H1 (cell line): Measurements from ENCODE around the gene CST6. TPM values are rescaled to one million over a fixed set of nuclear protein-coding genes. Genes with fewer than 3 reads are reported as not detected.

Experiments
- CTCF ChIA-PET: fragments of 300-600 bp; sonication (Branson Sonifier 250); formaldehyde crosslinking; loops from one replicate; lab custom pipeline; 2021; ENCODE audit not compliant: partially characterized antibody; lab: Charles Lee
- POLR2A ChIA-PET: fragments of 300-600 bp; sonication (Branson Sonifier 250); formaldehyde crosslinking; loops from one replicate; lab custom pipeline; 2021; ENCODE audit warnings: inconsistent platforms; ENCODE audit not compliant: partially characterized antibody; lab: Charles Lee
- DNase-seq, 2 experiments: peaks; one replicate each; pipeline versions ENCODE4 v3.0.0 to v3.0.0-alpha.2; 2010 to 2022; ENCODE audit warnings: low spot score in 2 of 2, low read depth in 1 of 2, mixed read lengths in 1 of 2
- FAIRE-seq: peaks from 2 replicates; lab custom pipeline; 2011; peaks lifted over from hg19 to GRCh38; lab: Jason Lieb, UNC
- H2AFZ ChIP-seq: 2 replicates; pipeline ENCODE4 v1.8.1; 2012; ENCODE audit warnings: low read length, inconsistent platforms
- H2AK5ac ChIP-seq: 2 replicates; pipeline ENCODE4 v1.6.1; 2013; ENCODE audit warnings: low read depth, low read length
- H2BK120ac ChIP-seq: replicated peaks from 2 replicates; pipeline ENCODE3; 2013; ENCODE audit warnings: low read depth, low read length, inconsistent platforms
- H2BK12ac ChIP-seq: 2 replicates; pipeline ENCODE4 v1.6.1; 2013; ENCODE audit warnings: low read depth, low read length
- H2BK15ac ChIP-seq: 2 replicates; pipeline ENCODE4 v1.6.1; 2013; ENCODE audit warnings: low read length
- H2BK20ac ChIP-seq: 2 replicates; pipeline ENCODE4 v1.6.1; 2013; ENCODE audit warnings: low read length
- H2BK5ac ChIP-seq: 2 replicates; pipeline ENCODE4 v1.6.1; 2013; ENCODE audit warnings: low read depth, low read length
- H3K14ac ChIP-seq: 2 replicates; pipeline ENCODE4 v1.6.1; 2013; ENCODE audit warnings: inconsistent platforms; ENCODE audit not compliant: insufficient read length
- H3K18ac ChIP-seq: 2 replicates; pipeline ENCODE4 v1.6.1; 2013; ENCODE audit warnings: low read length; ENCODE audit errors: extremely low read depth
- H3K23ac ChIP-seq: 2 replicates; pipeline ENCODE4 v1.6.1; 2013; ENCODE audit warnings: inconsistent platforms; ENCODE audit not compliant: insufficient read length
- H3K23me2 ChIP-seq: 2 replicates; pipeline ENCODE4 v1.6.1; 2013; ENCODE audit warnings: low read depth, low read length
- H3K27ac ChIP-seq: 2 replicates; pipeline ENCODE4 v1.6.1; 2011; ENCODE audit warnings: low read depth, low read length, inconsistent platforms
- H3K27me3 ChIP-seq, 4 experiments: replicated peaks in 1 of 4; 1 replicate in 1 of 4; 2 replicates in 3 of 4; pipeline versions ENCODE4 v1.6.1 to v1.8.1; 2011 to 2013; ENCODE audit warnings: low read length in 3 of 4, mild to moderate bottlenecking in 3 of 4, inconsistent platforms in 2 of 4, mixed read lengths in 2 of 4, moderate library complexity in 1 of 4; ENCODE audit not compliant: control insufficient read depth in 3 of 4, insufficient read depth in 3 of 4; ENCODE audit errors: extremely low read depth in 1 of 4
- H3K36me3 ChIP-seq, 4 experiments: 2 replicates each; pipeline versions ENCODE4 v1.6.1 to v1.8.1; 2011 to 2013; ENCODE audit warnings: mild to moderate bottlenecking in 4 of 4, low read length in 3 of 4, moderate library complexity in 2 of 4, control low read depth in 1 of 4, inconsistent platforms in 1 of 4; ENCODE audit not compliant: insufficient read depth in 4 of 4, control insufficient read depth in 2 of 4
- H3K4ac ChIP-seq: replicated peaks from 2 replicates; pipeline ENCODE3; 2013; ENCODE audit warnings: low read length, low read depth, mixed read lengths, inconsistent platforms; ENCODE audit not compliant: insufficient read length
- H3K4me1 ChIP-seq, 4 experiments: replicated peaks in 1 of 4; 1 replicate in 1 of 4; 2 replicates in 3 of 4; pipeline versions ENCODE4 v1.6.1 to v1.8.1; 2011 to 2013; ENCODE audit warnings: low read length in 3 of 4, inconsistent platforms in 2 of 4, mixed read lengths in 1 of 4; ENCODE audit not compliant: insufficient read depth in 4 of 4, control insufficient read depth in 3 of 4
- H3K4me2 ChIP-seq, 2 experiments: 2 replicates each; pipeline versions ENCODE4 v1.6.1 to v1.8.1; 2011 to 2013; ENCODE audit warnings: low read depth in 2 of 2, low read length in 2 of 2, control low read depth in 1 of 2, inconsistent platforms in 1 of 2, mild to moderate bottlenecking in 1 of 2; ENCODE audit not compliant: insufficient read depth in 1 of 2
- H3K4me3 ChIP-seq, 4 experiments: fragments of 200-600, 300-600 bp in 1 of 4; sonication (generic), shearing (Covaris generic), sonication (Bioruptor Twin) in 1 of 4; 2 replicates each; pipeline versions ENCODE4 v1.5.1 to v1.8.1; 2011 to 2016; ENCODE audit warnings: low read length in 4 of 4, low read depth in 3 of 4, control low read depth in 2 of 4, inconsistent platforms in 2 of 4, mild to moderate bottlenecking in 2 of 4, mixed read lengths in 1 of 4, moderate library complexity in 1 of 4; ENCODE audit not compliant: insufficient read depth in 2 of 4; ENCODE audit errors: extremely low read depth in 1 of 4
- H3K56ac ChIP-seq: replicated peaks from 2 replicates; pipeline ENCODE3; 2013; ENCODE audit warnings: low read depth, mild to moderate bottlenecking, mixed read lengths, low read length, inconsistent platforms; ENCODE audit not compliant: insufficient read length
- H3K79me1 ChIP-seq: 2 replicates; pipeline ENCODE4 v1.6.1; 2013; ENCODE audit warnings: low read depth, low read length, control low read depth
- H3K79me2 ChIP-seq, 2 experiments: 2 replicates each; pipeline versions ENCODE4 v1.6.1 to v1.8.1; 2012 to 2013; ENCODE audit warnings: low read length in 2 of 2, mild to moderate bottlenecking in 2 of 2, inconsistent platforms in 1 of 2; ENCODE audit not compliant: insufficient read depth in 2 of 2, control insufficient read depth in 1 of 2
- H3K9ac ChIP-seq, 4 experiments: replicated peaks in 1 of 4; 1 replicate in 1 of 4; 2 replicates in 3 of 4; pipeline versions ENCODE4 v1.6.1 to v1.8.1; 2011 to 2013; ENCODE audit warnings: low read depth in 3 of 4, low read length in 3 of 4, control low read depth in 2 of 4, mild to moderate bottlenecking in 2 of 4, moderate library complexity in 2 of 4, inconsistent platforms in 1 of 4; ENCODE audit errors: extremely low read depth in 1 of 4
- H3K9me3 ChIP-seq, 2 experiments: 2 replicates each; pipeline versions ENCODE4 v1.6.1 to v1.8.1; 2012 to 2013; ENCODE audit warnings: mild to moderate bottlenecking in 2 of 2, moderate library complexity in 2 of 2, control low read depth in 1 of 2, inconsistent platforms in 1 of 2, low read depth in 1 of 2, low read length in 1 of 2, mixed read lengths in 1 of 2; ENCODE audit not compliant: insufficient read depth in 2 of 2
- H4K20me1 ChIP-seq, 2 experiments: replicated peaks in 1 of 2; 2 replicates each; pipeline versions ENCODE3 to v1.8.1; 2011 to 2013; ENCODE audit warnings: inconsistent platforms in 2 of 2, low read length in 2 of 2, mild to moderate bottlenecking in 1 of 2; ENCODE audit not compliant: insufficient read depth in 2 of 2, control insufficient read depth in 1 of 2
- H4K5ac ChIP-seq: 2 replicates; pipeline ENCODE4 v1.6.1; 2013; ENCODE audit warnings: low read length, low read depth, mixed read lengths, inconsistent platforms; ENCODE audit not compliant: insufficient read length
- H4K8ac ChIP-seq: 2 replicates; pipeline ENCODE4 v1.8.0; 2013; ENCODE audit warnings: mild to moderate bottlenecking, moderate library complexity, low read length, inconsistent platforms; ENCODE audit not compliant: insufficient read depth; ENCODE audit errors: extremely low read depth
- H4K91ac ChIP-seq: replicated peaks from 2 replicates; pipeline ENCODE3; 2013; ENCODE audit warnings: low read length, mixed read lengths, inconsistent platforms; ENCODE audit not compliant: insufficient read length
- CBX5 ChIP-seq: fragments of 300-800, 300-1000 bp; sonication (generic); IDR thresholded peaks from 2 replicates; pipeline ENCODE4 v1.7.1; 2016; ENCODE audit warnings: antibody characterized with exemption, low read length, low read depth
- EP300 ChIP-seq, 2 experiments: IDR thresholded peaks; 1 replicate in 1 of 2; 2 replicates in 1 of 2; pipeline ENCODE4 v1.6.1; 2011 to 2012; ENCODE audit warnings: low read depth in 2 of 2, low read length in 2 of 2, mild to moderate bottlenecking in 2 of 2, borderline replicate concordance in 1 of 2, inconsistent platforms in 1 of 2, moderate library complexity in 1 of 2
- JUND ChIP-seq: IDR thresholded peaks from 2 replicates; pipeline ENCODE4 v1.6.1; 2011; ENCODE audit warnings: mild to moderate bottlenecking, improper control_type of control experiment, low read length
- KDM4A ChIP-seq: IDR thresholded peaks from one replicate; pipeline ENCODE4 v1.7.1; 2012; ENCODE audit warnings: low read depth, mild to moderate bottlenecking, moderate library complexity, low read length, inconsistent platforms; ENCODE audit not compliant: severe bottlenecking
- NANOG ChIP-seq: IDR thresholded peaks from 2 replicates; pipeline ENCODE4 v1.6.1; 2011; ENCODE audit warnings: low read length, low read depth, mild to moderate bottlenecking, inconsistent platforms; ENCODE audit not compliant: insufficient read depth, poor library complexity, severe bottlenecking
- RBBP5 ChIP-seq: IDR thresholded peaks from 2 replicates; pipeline ENCODE4 v1.7.1; 2012; ENCODE audit warnings: low read depth, mild to moderate bottlenecking, inconsistent platforms, low read length, moderate library complexity, borderline replicate concordance
- TAF7 ChIP-seq: optimal IDR thresholded peaks from 2 replicates; pipeline ENCODE3; 2011; ENCODE audit warnings: low read depth, mild to moderate bottlenecking, inconsistent platforms, low read length, moderate library complexity, borderline replicate concordance
- WGBS, 2 experiments: shearing (Covaris generic) in 1 of 2; methylation state at CpG; one replicate each; pipeline versions ENCODE4 v1.1.6 to v1.1.7; 2013 to 2015; ENCODE audit warnings: low lambda C conversion rate in 2 of 2, mixed read lengths in 2 of 2, inconsistent platforms in 1 of 2, low coverage in 1 of 2, missing lambda C conversion rate in 1 of 2; ENCODE audit not compliant: insufficient replicate concordance in 2 of 2, insufficient coverage in 1 of 2, insufficient read length in 1 of 2; ENCODE audit errors: extremely low coverage in 1 of 2, missing lambda C conversion rate in 1 of 2; 5-methylcytosine and 5-hydroxymethylcytosine counted together
- polyA plus RNA-seq, 7 experiments: library from polyadenylated mRNA; depleted of rRNA in 3 of 7; stranded (reverse) in 5 of 7; unstranded in 2 of 7; fragments of >200 nt in 5 of 7; fragments of 200-250 nt in 2 of 7; gene quantifications; 1 replicate in 5 of 7; 2 replicates in 1 of 7; 4 replicates in 1 of 7; pipeline versions ENCODE4 v1.2.1 to v1.2.3, GENCODE V29; 2011 to 2013; ENCODE audit warnings: missing spikeins in 2 of 7, mixed read lengths in 2 of 7
- total RNA-seq: library from RNA; stranded (reverse); fragmentation: NEBNext Ultra II Directional; extraction: Animal tissue kit (Norgen Biotek cat#: 25700); gene quantifications from 2 replicates; pipeline ENCODE4 v1.2.1, GENCODE V29; 2021
- TF ChIP-seq, protein P1 (sequence below): IDR thresholded peaks from 2 replicates; pipeline ENCODE4 v1.6.1; 2011; ENCODE audit warnings: low read length, improper control_type of control experiment

Gene CST6
- total and polyA plus RNA-seq, 2 of the 8 experiments (the other 6 are each of a cell fraction or from before 2014, with no cell fraction given) = 1.6 to 7.6 TPM

DNA sequence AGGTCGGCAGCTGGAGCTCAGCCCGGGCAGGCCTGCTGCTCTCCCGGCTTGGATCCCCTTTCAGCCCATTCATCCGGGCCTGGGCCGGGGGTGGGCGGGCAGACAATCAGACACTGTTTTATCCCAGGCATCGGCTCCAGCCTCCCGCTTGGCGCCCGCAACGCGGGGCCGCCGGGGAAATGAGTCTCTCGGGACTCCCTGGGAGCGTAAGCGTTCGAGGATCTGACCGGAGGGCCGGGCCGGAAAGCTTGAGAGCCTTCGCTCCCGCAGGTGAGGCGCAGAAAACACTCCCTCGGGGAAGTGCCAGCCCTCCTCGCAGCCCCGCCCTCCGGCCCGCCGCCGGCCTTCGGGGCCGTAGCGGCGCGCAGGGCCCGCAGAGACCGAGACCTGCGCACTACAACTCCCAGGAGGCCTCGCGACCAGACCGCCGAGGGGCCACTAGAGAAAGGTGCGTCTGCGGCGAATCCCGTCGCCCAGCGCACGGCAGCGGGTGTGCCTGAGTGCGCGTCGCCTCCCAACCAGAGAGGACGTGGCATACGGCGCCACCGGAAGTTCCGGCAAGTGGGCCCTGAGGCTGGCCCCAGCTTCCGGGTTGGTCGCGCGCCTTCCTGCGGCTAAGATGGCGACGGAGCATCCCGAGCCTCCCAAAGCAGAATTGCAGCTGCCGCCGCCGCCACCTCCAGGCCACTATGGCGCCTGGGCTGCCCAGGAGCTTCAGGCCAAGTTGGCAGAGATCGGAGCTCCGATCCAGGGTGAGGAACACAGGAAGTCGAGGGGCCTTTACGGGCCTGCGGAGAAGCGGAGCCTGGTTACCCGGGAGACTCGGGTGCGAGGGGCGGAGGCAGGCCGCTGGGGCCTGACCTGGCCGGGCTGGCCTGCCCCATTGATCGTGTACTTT, 40.2 kb downstream of the CST6 start, which contains the start of gene SF3B2:
SF3B2 (plus strand) TSS at position 599 of the 898 bp plus-strand sequence; CDS start at position 620, 21 bp downstream.
- peaks cover 13 to 28% (median 20%) of the 10 kb centered on the region in 4 experiments for H3K36me3 ChIP-seq
- POLR2A ChIA-PET = interaction anchor here (0.6 to 13.4 kb wide), 19 partner anchors 9 to 399 kb away, joined by 3 to 150 read pairs (median 4); partner anchors contain the start of genes BANF1, CCDC85B, EIF1AD and FIBP
- H3K9ac ChIP-seq = peak within 1 kb of the TSS; percentile 70 to 93 (median 92)
- peak within 1 kb of the TSS; percentile 27 for H3K14ac ChIP-seq
- H3K4me1 ChIP-seq = peaks cover 0 to 24% (median 19%) of the 10 kb centered on the region in 4 experiments; a peak in 6 of 7 replicates
- FAIRE-seq = no peak
- no peak within 1 kb of the TSS for H3K23ac ChIP-seq
- peak within 1 kb of the TSS; percentile 85 for H3K27ac ChIP-seq
- peak within 1 kb of the TSS; percentile 91 for H3K56ac ChIP-seq
- peaks cover 14% of the 10 kb centered on the region; the same call in 1 of the 2 replicates for H3K23me2 ChIP-seq
- H4K91ac ChIP-seq = peak within 1 kb of the TSS; percentile 90
- no peaks in the 10 kb centered on the region for H3K9me3 ChIP-seq
- peaks cover 0 to 7% of the 10 kb centered on the region in 2 experiments for H4K20me1 ChIP-seq
- H2BK5ac ChIP-seq = peak within 1 kb of the TSS; percentile 72
- CTCF ChIA-PET = interaction anchor here (0.6 to 12.0 kb wide), 12 partner anchors 7 to 398 kb away, joined by 3 to 144 read pairs (median 4); partner anchors contain the start of gene MUS81
- H2AFZ ChIP-seq = peak within 1 kb of the TSS; percentile 86; the same call in 1 of the 2 replicates
- peak within 1 kb of the TSS; percentile 96 for H4K5ac ChIP-seq
- H3K79me2 ChIP-seq = peaks cover 10 to 33% of the 10 kb centered on the region in 2 experiments
- peak within 1 kb of the TSS; percentile 97 to 99 (median 98) for H3K4me3 ChIP-seq
- peaks cover 16% of the 10 kb centered on the region for H3K79me1 ChIP-seq
- no peaks in the 10 kb centered on the region for H3K27me3 ChIP-seq
- H2BK15ac ChIP-seq = peak within 1 kb of the TSS; percentile 66; the same call in 1 of the 2 replicates
- H2BK120ac ChIP-seq = no peak within 1 kb of the TSS
- peak within 1 kb of the TSS; percentile 87 for H3K4ac ChIP-seq
- 1% methylated on average over 65 of the region's 84 CpGs; no CpG with 5 or more reads in 1 of the 2 experiments for WGBS, 2 experiments
- peak within 1 kb of the TSS; percentile 93 for H2BK12ac ChIP-seq
- peak within 1 kb of the TSS; percentile 98; the same call in 1 of the 2 replicates for H4K8ac ChIP-seq
- H2AK5ac ChIP-seq = peak within 1 kb of the TSS; percentile 33
- peak; percentile 90 to 96 for DNase-seq
- peak within 1 kb of the TSS; percentile 78 for H3K18ac ChIP-seq
- H2BK20ac ChIP-seq = no peak within 1 kb of the TSS
- peak within 1 kb of the TSS; percentile 94 to 99 for H3K4me2 ChIP-seq
- TF ChIP-seq TAF7 = peak; percentile 74
- TF ChIP-seq RBBP5 = peak; percentile 86
- TF ChIP-seq, protein P1, sequence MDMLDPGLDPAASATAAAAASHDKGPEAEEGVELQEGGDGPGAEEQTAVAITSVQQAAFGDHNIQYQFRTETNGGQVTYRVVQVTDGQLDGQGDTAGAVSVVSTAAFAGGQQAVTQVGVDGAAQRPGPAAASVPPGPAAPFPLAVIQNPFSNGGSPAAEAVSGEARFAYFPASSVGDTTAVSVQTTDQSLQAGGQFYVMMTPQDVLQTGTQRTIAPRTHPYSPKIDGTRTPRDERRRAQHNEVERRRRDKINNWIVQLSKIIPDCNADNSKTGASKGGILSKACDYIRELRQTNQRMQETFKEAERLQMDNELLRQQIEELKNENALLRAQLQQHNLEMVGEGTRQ = no peak
- no peak for TF ChIP-seq CBX5
- peak in 1 of 2 experiments; percentile 33; a peak in 1 of 3 replicates for TF ChIP-seq EP300 (IDR thresholded peaks at IDR 0.05; ENCODE audit: borderline replicate concordance in 1 of 2, low read depth in 2 of 2, low read length in 2 of 2)
- TF ChIP-seq KDM4A = peak; percentile 70
- peak; percentile 38 for TF ChIP-seq NANOG
- TF ChIP-seq JUND = peak; percentile 38; the same call in 1 of the 2 replicates
